ENCODE results near the gene MYO3B.
A peak's percentile ranks its signal among the peaks of the same experiment; 100 is the strongest.
"Not testable (repeated sequence)": the region's sequence is repeated elsewhere in the genome, so short reads cannot be mapped to it uniquely, and the experiment has no call there.

MYO3B gene

GRCh38 chr2:170586571-170587095 is 408.7 kb downstream of the MYO3B start:
- DNase-seq (ENCODE audit: low read depth in 2 of 3, low spot score in 1 of 3): no peak

- DNase-seq (ENCODE audit: low read depth in 2 of 3, low spot score in 1 of 3): no peak
Observed at GRCh38 chr2:170587117-170587516, 409.2 kb downstream of the MYO3B start.

- no peak for DNase-seq (ENCODE audit: low read depth in 2 of 3, low spot score in 1 of 3)
Observed at GRCh38 chr2:170587922-170588321, 410.0 kb downstream of the MYO3B start.

GRCh38 chr2:170588729-170589128 is 410.8 kb downstream of the MYO3B start:
- DNase-seq (ENCODE audit: low read depth in 2 of 3, low spot score in 1 of 3): no peak

GRCh38 chr2:170596576-170596975 is 418.6 kb downstream of the MYO3B start:
- DNase-seq (ENCODE audit: low read depth in 2 of 3, low spot score in 1 of 3): no peak

GRCh38 chr2:170598067-170598395 is 420.1 kb downstream of the MYO3B start:
- DNase-seq (ENCODE audit: low read depth in 2 of 3, low spot score in 1 of 3): no peak

GRCh38 chr2:170601489-170601888 is 423.5 kb downstream of the MYO3B start:
- no peak for DNase-seq (ENCODE audit: low read depth in 2 of 3, low spot score in 1 of 3)

- no peak for DNase-seq (ENCODE audit: low read depth in 2 of 3, low spot score in 1 of 3)
Observed at GRCh38 chr2:170605862-170606261, 427.9 kb downstream of the MYO3B start.

GRCh38 chr2:170607171-170607570 is 429.2 kb downstream of the MYO3B start:
- DNase-seq (ENCODE audit: low read depth in 2 of 3, low spot score in 1 of 3): no peak

GRCh38 chr2:170610615-170611014 is 432.7 kb downstream of the MYO3B start:
- no peak for DNase-seq (ENCODE audit: low read depth in 2 of 3, low spot score in 1 of 3)

GRCh38 chr2:170618948-170619347 is 441.0 kb downstream of the MYO3B start:
- DNase-seq (ENCODE audit: low read depth in 2 of 3, low spot score in 1 of 3): not testable (repeated sequence)

GRCh38 chr2:170635094-170635493 is 457.1 kb downstream of the MYO3B start:
- not testable (repeated sequence) for DNase-seq (ENCODE audit: low read depth in 2 of 3, low spot score in 1 of 3)

- DNase-seq (ENCODE audit: low read depth in 2 of 3, low spot score in 1 of 3): no peak
Observed at GRCh38 chr2:170639635-170640034, 461.7 kb downstream of the MYO3B start.

- no peak for DNase-seq (ENCODE audit: low read depth in 2 of 3, low spot score in 1 of 3)
Observed at GRCh38 chr2:170641961-170642360, 464.0 kb downstream of the MYO3B start.

- no peak for DNase-seq (ENCODE audit: low read depth in 2 of 3, low spot score in 1 of 3)
Observed at GRCh38 chr2:170643346-170643745, 465.4 kb downstream of the MYO3B start.

- DNase-seq (ENCODE audit: low read depth in 2 of 3, low spot score in 1 of 3): no peak
Observed at GRCh38 chr2:170647741-170648436, 469.9 kb downstream of the MYO3B start.

- DNase-seq (ENCODE audit: low read depth in 2 of 3, low spot score in 1 of 3): peak in 1 of 3 donors; percentile 8
Observed at GRCh38 chr2:170651624-170652325, 473.8 kb downstream of the MYO3B start.

GRCh38 chr2:170652637-170653417 is 474.9 kb downstream of the MYO3B start:
- DNase-seq (ENCODE audit: low read depth in 2 of 3, low spot score in 1 of 3): no peak

GRCh38 chr2:170656669-170657068 is 478.7 kb downstream of the MYO3B start:
- no peak for DNase-seq (ENCODE audit: low read depth in 2 of 3, low spot score in 1 of 3)

- DNase-seq (ENCODE audit: low read depth in 2 of 3, low spot score in 1 of 3): no peak
Observed at GRCh38 chr2:170660409-170660808, 482.5 kb downstream of the MYO3B start.

- no peak for DNase-seq (ENCODE audit: low read depth in 2 of 3, low spot score in 1 of 3)
Observed at GRCh38 chr2:170665743-170666142, 487.8 kb downstream of the MYO3B start.

- DNase-seq (ENCODE audit: low read depth in 2 of 3, low spot score in 1 of 3): no peak
Observed at GRCh38 chr2:170669909-170670308, 492.0 kb downstream of the MYO3B start.

Data from stimulated activated CD4-positive, alpha-beta T cell treated with anti-CD3 and anti-CD28 coated beads, Interleukin-12 subunit alpha, Interleukin-12 subunit beta, amount 100 ng/mL, for 48 hours (primary cell).